ENCODE measurements around the gene ADCY6.

The ADCY6 gene

DNA sequence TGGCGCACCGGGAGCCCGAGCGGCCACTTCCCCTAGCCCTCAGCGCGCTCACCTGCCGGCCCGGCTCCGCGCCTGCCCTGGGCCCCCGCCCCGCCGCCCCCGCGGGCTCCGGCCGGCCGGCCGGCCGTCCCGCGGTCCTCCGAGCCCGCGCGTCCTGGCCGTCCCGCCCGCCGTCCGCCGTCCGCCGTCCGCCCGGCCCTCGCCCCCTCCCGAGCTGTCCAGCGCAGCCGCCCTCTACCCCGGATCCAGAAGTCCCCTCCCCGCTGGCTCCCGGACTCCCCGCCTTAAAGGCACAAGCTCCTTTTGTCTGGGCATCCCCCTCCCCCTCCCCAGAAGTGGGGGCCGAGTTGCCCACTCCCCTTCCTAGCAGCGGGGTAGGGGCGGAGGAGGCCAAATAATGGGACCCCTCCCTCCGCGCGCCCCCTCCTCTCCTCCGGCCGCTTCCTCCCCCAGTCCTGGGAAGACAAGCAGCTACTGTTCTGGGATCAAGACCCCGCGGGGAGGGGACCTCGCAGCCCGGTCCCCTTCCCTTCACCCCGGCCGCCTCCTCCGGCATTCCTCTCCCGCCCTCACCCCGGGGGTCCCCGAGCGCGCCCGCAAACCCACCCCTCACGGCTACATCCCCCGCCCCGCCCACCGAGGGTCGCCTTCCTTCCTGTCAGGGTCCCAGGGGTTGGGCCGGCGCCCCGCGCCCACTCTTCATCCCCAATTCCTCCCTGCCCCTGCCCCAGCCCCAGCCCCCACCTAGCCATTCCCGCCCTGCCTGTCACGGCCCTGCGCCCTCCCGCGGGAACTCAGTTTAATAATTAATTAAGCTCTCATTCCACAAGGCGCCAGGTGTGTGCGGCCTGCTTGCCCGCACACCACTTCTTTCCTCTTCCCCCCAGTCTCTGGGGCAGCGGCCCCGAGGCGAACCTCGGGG, at the start of gene ADCY6:
TSS of gene ADCY6 (minus strand) at position 236 of the 922 bp plus-strand sequence. CDS start 5,655 bp downstream, outside the sequence.
- DNase-seq (ENCODE audit: extremely low spot score, insufficient read length, low read depth) (no peak), FAIRE-seq (no peak)

- DNase-seq (ENCODE audit: extremely low spot score, insufficient read length, low read depth) (no peak), FAIRE-seq (no peak)
Observed at GRCh38 chr12:48838048-48838447, 49.2 kb upstream of the ADCY6 start.

GRCh38 chr12:48832321-48833060, 43.6 kb upstream of the ADCY6 start:
- no peak for DNase-seq (ENCODE audit: extremely low spot score, insufficient read length, low read depth)
- no peak for FAIRE-seq

DNA sequence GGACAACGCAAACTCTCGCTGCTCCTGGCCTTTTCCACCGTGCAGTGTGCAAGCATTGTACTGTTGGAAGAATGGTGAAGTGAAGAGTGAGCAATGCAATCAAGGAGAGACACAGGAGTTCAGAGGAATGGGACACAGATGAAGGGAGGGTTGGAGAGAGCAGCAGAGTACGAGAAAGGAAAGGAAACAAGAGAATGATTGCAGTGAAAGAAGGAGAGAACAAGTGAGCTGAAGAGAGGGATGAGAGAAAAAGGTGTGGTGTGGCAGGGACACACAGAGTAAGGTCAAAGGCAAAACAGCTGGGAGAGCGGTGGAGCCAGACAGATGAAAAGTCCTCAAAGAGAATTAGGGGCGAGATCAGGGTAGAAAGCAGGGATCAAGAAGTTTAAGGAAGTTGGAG, 42.4 kb upstream of the ADCY6 start:
- FAIRE-seq = no peak

DNA sequence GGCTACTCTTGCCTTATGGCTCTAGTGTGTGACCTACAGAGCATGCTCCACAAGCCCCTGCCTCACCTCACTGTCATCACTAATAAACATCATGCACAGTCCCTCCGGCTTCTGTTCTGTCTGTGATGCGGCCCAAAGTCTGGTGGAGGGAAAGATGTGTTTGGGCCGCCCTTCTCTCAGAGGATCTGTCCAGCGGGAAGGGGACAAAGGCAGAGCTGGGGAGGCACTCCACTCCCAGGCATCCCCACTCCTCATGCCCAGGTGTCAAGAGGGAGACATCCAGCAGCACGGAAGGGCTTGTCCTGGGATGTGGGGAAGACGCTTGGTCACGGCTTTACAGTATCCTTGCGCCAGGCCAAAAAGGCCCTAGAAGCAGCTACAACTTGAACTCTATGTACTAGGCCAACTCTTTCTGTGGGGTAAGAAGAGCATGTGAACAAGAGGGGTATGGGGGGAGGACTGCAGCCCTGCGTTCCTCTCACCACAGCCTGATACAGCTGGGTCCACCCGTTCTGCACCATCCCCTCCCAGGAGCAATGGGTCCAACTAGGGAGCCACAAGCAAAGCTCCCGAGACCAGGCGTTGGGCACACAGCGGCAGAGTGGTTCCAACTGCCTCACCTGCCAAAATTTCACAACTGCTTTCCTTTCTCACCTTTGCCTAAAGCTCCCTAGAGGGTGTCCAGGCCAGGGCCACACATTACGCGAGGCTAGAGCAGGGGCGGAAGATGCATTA, 40.1 kb upstream of the ADCY6 start:
- DNase-seq (ENCODE audit: extremely low spot score, insufficient read length, low read depth) (no peak), FAIRE-seq (no peak)

More for the DNA sequence above, 42.4 kb upstream of the ADCY6 start:
- no peak for DNase-seq (ENCODE audit: extremely low spot score, insufficient read length, low read depth)

DNA sequence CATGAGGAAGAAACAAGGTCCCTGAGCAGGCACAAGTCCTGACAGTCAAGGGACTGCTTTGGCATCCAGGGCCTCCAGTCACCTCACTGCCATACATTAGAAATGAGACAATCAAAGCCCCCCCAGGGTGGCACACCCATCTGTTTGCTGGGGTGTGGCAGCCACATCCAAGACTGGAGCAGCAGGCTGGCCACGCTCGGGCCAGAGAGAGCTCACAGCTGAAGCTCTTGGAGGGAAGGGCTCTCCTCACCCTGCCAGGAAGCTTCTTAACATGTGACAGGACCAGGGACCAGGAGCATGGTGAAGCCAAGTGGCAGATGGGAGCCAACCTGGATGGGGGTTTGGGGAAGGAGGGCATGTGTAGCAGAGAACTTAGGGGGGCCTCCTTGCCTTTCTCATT, 39.4 kb upstream of the ADCY6 start:
- FAIRE-seq = no peak

GRCh38 chr12:48827513-48828096, 38.7 kb upstream of the ADCY6 start:
- FAIRE-seq (no peak), DNase-seq (ENCODE audit: extremely low spot score, insufficient read length, low read depth) (no peak)

More for the DNA sequence above, 39.4 kb upstream of the ADCY6 start:
- DNase-seq (ENCODE audit: extremely low spot score, insufficient read length, low read depth) = no peak

- DNase-seq (ENCODE audit: extremely low spot score, insufficient read length, low read depth) = no peak
- FAIRE-seq = no peak
Observed at GRCh38 chr12:48827026-48827425, 38.1 kb upstream of the ADCY6 start.

DNA sequence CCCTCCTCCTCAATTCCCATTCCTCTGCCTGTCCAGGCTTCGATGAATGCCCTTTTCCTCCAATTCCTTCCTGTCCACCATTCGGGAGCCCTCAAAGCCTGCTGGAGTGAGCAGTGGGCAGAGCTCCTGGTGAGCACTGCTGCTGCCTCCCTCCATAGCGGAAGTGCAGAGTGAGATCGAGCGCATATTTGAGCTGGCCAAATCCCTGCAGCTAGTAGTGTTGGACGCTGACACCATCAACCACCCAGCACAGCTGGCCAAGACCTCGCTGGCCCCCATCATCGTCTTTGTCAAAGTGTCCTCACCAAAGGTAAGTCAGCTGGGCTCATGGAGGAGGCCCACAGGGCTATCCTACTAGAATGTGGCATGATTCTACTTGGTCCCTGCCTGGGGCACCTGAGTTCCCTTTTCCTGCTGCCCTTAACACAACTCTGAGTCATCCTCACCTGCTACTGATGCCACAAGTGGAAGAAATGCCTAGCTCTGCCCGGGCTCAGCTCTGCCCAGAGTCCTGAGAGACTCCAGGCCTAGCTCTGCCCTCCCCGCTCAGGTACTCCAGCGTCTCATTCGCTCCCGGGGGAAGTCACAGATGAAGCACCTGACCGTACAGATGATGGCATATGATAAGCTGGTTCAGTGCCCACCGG, 37.4 kb upstream of the ADCY6 start:
- DNase-seq (ENCODE audit: extremely low spot score, insufficient read length, low read depth) (no peak), FAIRE-seq (no peak)

- DNase-seq (ENCODE audit: extremely low spot score, insufficient read length, low read depth) (no peak), FAIRE-seq (no peak)
Observed at GRCh38 chr12:48824905-48825304, 36.0 kb upstream of the ADCY6 start.

DNA sequence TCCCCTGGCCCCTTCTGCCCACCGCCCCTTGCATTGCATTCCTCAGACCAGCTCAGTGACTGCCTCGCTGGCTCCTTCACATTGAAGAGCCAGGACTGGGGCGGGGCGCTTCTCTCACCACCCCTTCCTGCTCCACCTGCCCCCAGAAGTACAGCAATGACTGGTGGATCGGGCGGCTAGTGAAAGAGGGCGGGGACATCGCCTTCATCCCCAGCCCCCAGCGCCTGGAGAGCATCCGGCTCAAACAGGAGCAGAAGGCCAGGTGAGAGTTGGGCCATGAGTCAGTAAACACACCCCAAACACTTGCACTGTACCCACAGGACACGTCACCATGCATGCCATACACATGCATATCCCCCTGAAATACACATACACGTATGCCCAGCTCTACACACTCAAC, 35.2 kb upstream of the ADCY6 start:
- no peak for DNase-seq (ENCODE audit: extremely low spot score, insufficient read length, low read depth)
- FAIRE-seq = no peak

GRCh38 chr12:48823281-48823680, 34.4 kb upstream of the ADCY6 start:
- DNase-seq (ENCODE audit: extremely low spot score, insufficient read length, low read depth) = no peak
- no peak for FAIRE-seq

GRCh38 chr12:48822711-48823110, 33.8 kb upstream of the ADCY6 start:
- DNase-seq (ENCODE audit: extremely low spot score, insufficient read length, low read depth) (no peak), FAIRE-seq (no peak)

GRCh38 chr12:48822139-48822538, 33.2 kb upstream of the ADCY6 start:
- no peak for FAIRE-seq

DNA sequence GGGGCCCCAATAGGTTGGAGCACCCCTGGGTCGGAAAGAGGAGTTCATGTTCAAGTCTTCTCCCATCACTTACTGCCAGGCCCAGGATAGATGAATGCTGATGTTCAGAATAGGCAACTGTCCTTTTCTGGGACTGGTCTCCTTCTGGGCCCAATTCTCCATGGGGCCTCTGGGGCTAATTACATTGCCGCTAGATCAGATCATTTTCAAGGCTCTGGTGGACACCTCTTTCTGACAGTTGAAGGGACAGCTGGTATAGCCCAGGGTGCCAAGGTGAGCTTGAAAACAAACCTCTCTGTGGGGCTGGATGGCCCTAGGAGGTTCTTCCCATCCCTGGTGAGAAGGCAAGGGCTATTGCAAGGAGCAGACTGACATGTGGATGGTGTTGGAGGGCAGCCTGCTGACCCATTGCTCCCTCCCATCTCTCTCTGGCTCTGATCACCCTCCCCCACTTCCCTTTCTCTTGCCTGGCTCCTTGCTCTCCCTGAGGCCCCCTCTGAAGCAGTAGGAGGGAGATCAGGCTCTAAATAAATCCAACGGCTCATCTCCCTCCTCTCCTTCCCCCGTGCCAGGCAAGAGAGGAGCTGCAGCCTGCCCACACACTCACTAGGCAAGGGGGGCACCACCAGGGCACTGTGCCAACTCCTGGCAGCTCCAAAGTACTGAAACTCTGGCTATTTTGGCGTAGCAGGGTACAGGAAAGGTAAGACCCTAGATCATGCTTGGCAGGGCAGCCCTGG, 31.3 kb upstream of the ADCY6 start:
- FAIRE-seq (no peak), DNase-seq (ENCODE audit: extremely low spot score, insufficient read length, low read depth) (no peak)

More at GRCh38 chr12:48822139-48822538, 33.2 kb upstream of the ADCY6 start:
- DNase-seq (ENCODE audit: extremely low spot score, insufficient read length, low read depth) = no peak

DNA sequence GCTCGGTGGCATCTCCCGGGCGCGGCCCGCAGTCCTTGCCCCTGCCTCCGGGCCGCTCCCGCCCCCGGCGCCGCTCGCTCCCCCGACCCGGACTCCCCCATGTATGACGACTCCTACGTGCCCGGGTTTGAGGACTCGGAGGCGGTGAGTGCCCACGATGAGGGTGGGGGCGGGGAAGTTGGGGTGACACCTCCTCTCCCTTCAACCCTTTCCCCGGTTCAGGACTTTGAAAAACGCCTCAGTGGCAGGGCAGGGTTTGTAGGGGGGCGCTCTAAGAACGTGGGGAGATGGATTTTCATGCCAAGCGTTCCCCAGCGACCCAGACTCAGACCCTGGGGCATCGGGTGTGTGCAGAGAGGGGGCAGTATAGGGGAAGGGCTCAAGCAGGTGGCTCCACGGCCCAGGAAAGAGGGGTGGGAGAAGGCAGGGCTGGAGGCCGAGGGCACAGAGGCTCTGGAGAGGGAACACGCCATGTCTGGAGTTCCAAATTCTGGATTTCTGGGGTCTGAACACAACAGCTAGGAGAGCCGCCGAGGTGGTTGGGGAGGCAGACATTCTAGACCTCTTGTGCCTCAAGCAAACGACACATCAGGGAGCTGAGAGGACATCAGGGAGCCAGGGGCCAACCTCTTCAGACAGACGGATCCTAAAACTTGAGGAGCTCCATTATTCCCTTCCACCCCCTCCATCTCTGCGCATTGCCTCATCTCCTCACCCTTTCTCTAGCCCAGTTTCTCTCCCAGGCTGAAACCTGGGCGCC, 30.1 kb upstream of the ADCY6 start:
- no peak for DNase-seq (ENCODE audit: extremely low spot score, insufficient read length, low read depth)
- FAIRE-seq = peak; percentile 39

GRCh38 chr12:48817873-48818830, 29.3 kb upstream of the ADCY6 start, which contains the start of gene CACNB3:
Gene CACNB3 (plus strand): TSS chr12:48818496. CDS start chr12:48818930, 434 bp downstream.
- DNase-seq (ENCODE audit: extremely low spot score, insufficient read length, low read depth) (no peak), FAIRE-seq (peak; percentile 73)

Data from GM18507 (cell line).